Activated T-cell treated with anti-CD3 and anti-CD28 coated beads, Interleukin-2, amount 50 U/mL, for 72 hours (primary cell): ENCODE data around the gene ARL16. TPM values are rescaled to one million over a fixed set of nuclear protein-coding genes. Genes with fewer than 3 reads are reported as not detected.

Experiments
- ATAC-seq, 2 donors: fragments of 150-1000 bp; cut with Tn5 transposase; replicated peaks in 1 of 2; 2 replicates each; pipeline ENCODE4 v1.10.0; 2021; ENCODE audit warnings: moderate library complexity in 2 of 2, mild to moderate bottlenecking in 1 of 2
- DNase-seq, 2 donors: peaks; one replicate each; pipeline ENCODE4 v3.0.0; 2021 to 2022; ENCODE audit warnings: mixed read lengths in 1 of 2
- H3K27ac Mint-ChIP-seq: one replicate; pipeline ENCODE4 v1.8.0; 2022; ENCODE audit warnings: mild to moderate bottlenecking, moderate library complexity, mixed read lengths
- H3K27me3 Mint-ChIP-seq: one replicate; pipeline ENCODE4 v1.8.0; 2022; ENCODE audit warnings: low read depth, mixed read lengths
- H3K36me3 Mint-ChIP-seq, 2 donors: one replicate each; pipeline ENCODE4 v1.8.0; 2022; ENCODE audit warnings: mixed read lengths in 2 of 2, mild to moderate bottlenecking in 1 of 2; ENCODE audit not compliant: insufficient read depth in 2 of 2
- H3K4me1 Mint-ChIP-seq: one replicate; pipeline ENCODE4 v1.8.0; 2022; ENCODE audit warnings: low read depth, mixed read lengths
- H3K4me3 Mint-ChIP-seq, 2 donors: one replicate each; pipeline ENCODE4 v1.8.0; 2022; ENCODE audit warnings: mild to moderate bottlenecking in 2 of 2, mixed read lengths in 2 of 2, moderate library complexity in 2 of 2
- H3K9me3 Mint-ChIP-seq, 2 donors: one replicate each; pipeline ENCODE4 v1.8.0; 2022; ENCODE audit warnings: mixed read lengths in 2 of 2
- total RNA-seq, 2 donors: library from RNA; stranded (reverse); gene quantifications; one replicate each; pipeline ENCODE4 v1.2.3, GENCODE V29; 2022

Gene ARL16
- total RNA-seq, 2 donors from 2014 or later = 33.0 to 45.3 TPM

- Mint-ChIP-seq H3K9me3 (no peaks in the 10 kb centered on the region), H3K27me3 (peaks cover 12% of the 10 kb centered on the region), H3K36me3 (no peaks in the 10 kb centered on the region), H3K4me1 (peaks cover 5% of the 10 kb centered on the region), H3K27ac (no peak overlapping the region), H3K4me3 (no peak overlapping the region)
- ATAC-seq (no peak), DNase-seq (no peak)
Measured at GRCh38 chr17:81647640-81648012, 36.0 kb downstream of the ARL16 start.

DNA sequence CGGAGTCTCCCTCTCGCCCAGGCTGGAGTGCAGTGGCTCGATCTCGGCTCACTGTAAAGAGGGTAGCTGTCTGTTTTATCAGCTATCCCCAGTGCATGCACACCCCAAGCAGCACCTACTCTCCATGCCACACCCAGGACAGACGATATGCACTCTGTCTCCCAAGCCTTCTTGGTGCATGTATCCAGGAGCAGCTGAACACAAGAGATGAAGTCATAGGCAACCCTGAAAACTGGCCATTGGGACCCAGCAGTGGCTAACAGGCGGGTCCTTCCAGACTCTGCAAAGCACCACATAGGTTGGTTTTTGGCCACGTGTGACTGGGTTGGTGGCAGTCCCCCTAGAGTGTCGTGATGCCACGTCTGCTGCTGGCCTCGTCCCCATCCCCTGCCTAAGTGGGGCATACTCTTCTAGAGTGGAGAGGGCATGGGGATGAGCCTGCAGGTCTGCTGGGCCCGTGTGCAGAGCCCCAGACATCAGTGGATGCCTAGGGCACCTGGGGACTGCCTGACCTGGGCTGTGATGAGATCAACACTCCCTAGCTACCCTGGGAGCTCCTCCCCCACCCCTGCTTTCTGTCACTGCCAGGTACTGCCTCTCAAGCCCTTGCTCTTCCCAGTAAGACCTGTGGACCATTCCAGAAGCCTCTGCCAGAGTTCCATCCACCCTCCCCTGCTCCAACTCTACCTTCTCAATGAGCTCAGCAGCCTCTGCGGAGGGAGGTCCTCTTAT, 36.6 kb downstream of the ARL16 start:
- ATAC-seq (no peak), DNase-seq (no peak)
- Mint-ChIP-seq H3K36me3 (no peaks in the 10 kb centered on the region), H3K27me3 (peaks cover 12% of the 10 kb centered on the region), H3K4me3 (no peak overlapping the region), H3K9me3 (no peaks in the 10 kb centered on the region), H3K4me1 (peaks cover 5% of the 10 kb centered on the region), H3K27ac (no peak overlapping the region)

GRCh38 chr17:81644976-81645952, 38.3 kb downstream of the ARL16 start:
- Mint-ChIP-seq H3K9me3 (no peaks in the 10 kb centered on the region), H3K36me3 (no peaks in the 10 kb centered on the region), H3K27me3 (peaks cover 6% of the 10 kb centered on the region), H3K4me3 (no peak overlapping the region), H3K4me1 (no peaks in the 10 kb centered on the region), H3K27ac (no peak overlapping the region)
- DNase-seq (no peak), ATAC-seq (no peak)

DNA sequence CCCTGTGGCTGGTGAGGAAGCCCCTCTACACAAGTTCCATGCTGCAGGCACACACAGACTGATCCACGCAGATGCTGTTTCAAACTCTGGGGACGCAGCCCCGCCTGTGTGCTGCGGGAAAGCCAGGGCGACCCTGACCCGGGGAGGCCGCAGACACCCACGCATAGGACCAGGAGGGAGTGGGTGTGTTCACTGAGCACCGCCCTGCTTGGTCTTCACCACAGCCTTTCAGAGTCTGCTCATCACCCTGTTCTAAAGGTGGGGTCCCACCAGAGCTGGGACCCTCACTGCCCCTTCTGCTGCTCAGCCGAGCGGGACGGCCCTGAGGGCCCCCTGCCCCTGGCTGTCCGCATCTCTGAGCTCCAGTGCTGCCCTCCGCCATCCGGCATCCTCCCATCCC, 39.1 kb downstream of the ARL16 start:
- H3K27ac Mint-ChIP-seq = no peak overlapping the region
- H3K9me3 Mint-ChIP-seq = no peaks in the 10 kb centered on the region
- DNase-seq = no peak

DNA sequence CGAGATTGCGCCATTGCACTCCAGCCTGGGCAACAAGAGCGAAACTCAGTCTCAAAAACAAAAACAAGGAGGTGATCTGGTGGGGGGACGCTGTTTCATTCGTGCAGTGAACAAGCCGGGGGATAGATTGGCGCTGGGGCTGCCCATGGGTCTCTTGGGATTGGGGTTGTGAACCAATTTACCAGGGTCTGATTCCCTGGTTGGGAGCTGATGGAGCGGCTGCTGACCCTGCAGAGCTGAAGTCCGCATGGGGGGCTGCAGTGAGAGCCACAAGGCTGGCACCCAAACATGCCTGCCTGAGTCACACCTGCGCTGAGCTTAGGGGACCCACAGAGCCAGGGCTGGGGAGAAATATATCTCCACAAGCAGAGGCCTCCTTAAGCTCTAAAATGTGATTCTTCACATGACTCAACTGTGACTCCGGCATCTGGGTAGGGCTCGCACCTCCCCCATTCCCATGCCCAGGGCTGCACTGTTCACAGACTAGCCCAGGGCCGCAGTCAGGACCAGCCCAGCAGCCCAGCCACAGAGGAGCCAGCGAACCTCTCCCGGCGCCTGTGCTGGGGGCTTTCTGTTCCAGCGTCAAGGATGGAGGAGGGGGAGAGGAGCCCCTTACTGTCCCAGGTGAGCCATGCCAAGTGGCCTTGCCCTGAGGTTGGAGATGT, 41.6 kb downstream of the ARL16 start:
- H3K9me3 Mint-ChIP-seq = no peaks in the 10 kb centered on the region
- H3K27ac Mint-ChIP-seq = no peak overlapping the region
- H3K36me3 Mint-ChIP-seq = no peaks in the 10 kb centered on the region
- H3K4me3 Mint-ChIP-seq = no peak overlapping the region
- no peak for ATAC-seq
- DNase-seq = no peak
- H3K27me3 Mint-ChIP-seq = no peaks in the 10 kb centered on the region
- H3K4me1 Mint-ChIP-seq = no peaks in the 10 kb centered on the region

More for the DNA sequence above, 39.1 kb downstream of the ARL16 start:
- H3K4me3 Mint-ChIP-seq = no peak overlapping the region
- peaks cover 6% of the 10 kb centered on the region for H3K27me3 Mint-ChIP-seq
- H3K36me3 Mint-ChIP-seq = no peaks in the 10 kb centered on the region
- no peaks in the 10 kb centered on the region for H3K4me1 Mint-ChIP-seq
- ATAC-seq = no peak

DNA sequence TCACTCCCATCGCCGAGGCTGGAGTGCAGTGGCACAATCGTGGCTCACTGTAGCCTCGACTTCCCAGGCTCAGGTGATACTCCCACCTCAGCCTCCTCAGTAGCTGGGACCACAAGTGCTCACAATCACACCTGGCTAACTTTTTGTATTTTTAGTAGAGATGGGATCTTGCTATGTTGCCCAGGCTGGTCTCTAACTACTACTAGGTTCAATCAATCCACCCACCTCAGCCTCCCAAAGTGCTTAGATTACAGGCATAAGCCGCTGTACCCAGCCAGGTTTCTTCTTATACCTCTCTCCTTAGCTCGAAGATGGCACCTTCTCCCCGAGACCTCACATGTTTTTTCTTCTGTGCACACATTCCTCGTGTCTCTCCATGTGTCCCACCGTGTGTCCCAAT, 43.6 kb downstream of the ARL16 start:
- no peak overlapping the region for H3K27ac Mint-ChIP-seq

GRCh38 chr17:81638683-81639082, 44.9 kb downstream of the ARL16 start:
- Mint-ChIP-seq H3K36me3 (peaks cover 2% of the 10 kb centered on the region in 2 donors), H3K27me3 (no peaks in the 10 kb centered on the region), H3K4me1 (peaks cover 21% of the 10 kb centered on the region), H3K4me3 (no peak overlapping the region), H3K27ac (peak overlapping the region; percentile 63), H3K9me3 (no peaks in the 10 kb centered on the region)
- no peak for ATAC-seq
- DNase-seq = no peak

More for the DNA sequence above, 43.6 kb downstream of the ARL16 start:
- H3K27me3 Mint-ChIP-seq = no peaks in the 10 kb centered on the region
- H3K9me3 Mint-ChIP-seq = no peaks in the 10 kb centered on the region
- H3K36me3 Mint-ChIP-seq = peaks cover 2% of the 10 kb centered on the region in 2 donors
- DNase-seq (no peak), ATAC-seq (no peak)
- H3K4me3 Mint-ChIP-seq = no peak overlapping the region
- H3K4me1 Mint-ChIP-seq = peaks cover 11% of the 10 kb centered on the region

DNA sequence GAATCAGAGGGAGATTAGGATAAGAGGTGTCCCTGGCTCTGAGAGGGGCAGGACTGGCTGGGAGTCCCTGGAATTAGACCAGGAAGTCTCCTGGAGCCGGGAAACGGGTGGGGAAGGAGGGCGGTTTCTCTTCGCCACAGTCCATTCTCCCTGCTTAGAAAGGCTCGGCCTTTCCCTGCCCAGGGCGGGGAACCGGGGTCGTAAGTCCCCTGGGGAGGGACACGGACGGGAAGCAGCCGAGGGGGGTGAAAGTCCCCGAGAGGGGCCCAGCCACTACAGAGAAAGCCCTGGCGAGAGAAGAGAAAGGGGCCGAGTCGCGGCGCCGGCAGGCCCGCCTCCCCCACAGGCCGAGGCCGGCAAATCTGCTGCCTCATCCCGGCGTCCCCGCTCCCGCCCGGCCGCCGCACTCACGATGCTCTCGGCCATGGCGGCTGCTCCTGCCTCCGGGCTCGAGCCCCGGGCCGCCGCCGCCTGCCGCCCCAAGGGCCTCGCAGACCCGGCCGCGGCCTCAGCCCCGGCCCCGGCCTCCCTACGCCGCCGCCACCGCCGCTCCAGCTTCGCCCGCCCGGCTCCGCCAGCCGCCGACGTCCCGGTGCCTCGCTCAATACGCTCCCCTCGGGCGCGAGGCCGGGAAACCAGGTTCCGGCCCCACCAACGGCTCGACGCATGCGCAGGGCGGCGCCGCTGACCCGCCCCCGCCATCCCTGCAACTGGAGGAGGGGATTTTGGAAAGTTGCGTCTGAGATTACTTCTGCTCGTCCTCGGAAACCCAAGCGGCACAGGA, 46.9 kb downstream of the ARL16 start, which contains the start of the genes NPLOC4 and TSPAN10:
Gene NPLOC4, minus strand, starts transcription at position 608 of the 784 bp plus-strand sequence. Its CDS starts 182 bp downstream, at position 426.
Gene TSPAN10, plus strand, starts transcription at position 692 of the 784 bp plus-strand sequence. CDS start 5,217 bp downstream, outside the sequence.
- Mint-ChIP-seq H3K4me1 (peaks cover 23% of the 10 kb centered on the region), H3K4me3 (peak within 1 kb of the TSS; percentile 90 to 97), H3K27me3 (no peaks in the 10 kb centered on the region), H3K36me3 (peaks cover 2 to 5% of the 10 kb centered on the region in 2 donors), H3K27ac (peak within 1 kb of the TSS; percentile 95), H3K9me3 (no peaks in the 10 kb centered on the region)
- ATAC-seq (peak; percentile 96), DNase-seq (peak; percentile 85 to 93)

- peaks cover 25% of the 10 kb centered on the region for H3K4me1 Mint-ChIP-seq
- ATAC-seq = peak in 1 of 2 donors; percentile 29
- no peaks in the 10 kb centered on the region for H3K9me3 Mint-ChIP-seq
- H3K4me3 Mint-ChIP-seq = peak overlapping the region; percentile 89 to 97
- no peaks in the 10 kb centered on the region for H3K27me3 Mint-ChIP-seq
- DNase-seq = no peak
- peaks cover 2 to 5% of the 10 kb centered on the region in 2 donors for H3K36me3 Mint-ChIP-seq
- peak overlapping the region; percentile 95 for H3K27ac Mint-ChIP-seq
Measured at GRCh38 chr17:81635973-81636504, 47.6 kb downstream of the ARL16 start.

DNA sequence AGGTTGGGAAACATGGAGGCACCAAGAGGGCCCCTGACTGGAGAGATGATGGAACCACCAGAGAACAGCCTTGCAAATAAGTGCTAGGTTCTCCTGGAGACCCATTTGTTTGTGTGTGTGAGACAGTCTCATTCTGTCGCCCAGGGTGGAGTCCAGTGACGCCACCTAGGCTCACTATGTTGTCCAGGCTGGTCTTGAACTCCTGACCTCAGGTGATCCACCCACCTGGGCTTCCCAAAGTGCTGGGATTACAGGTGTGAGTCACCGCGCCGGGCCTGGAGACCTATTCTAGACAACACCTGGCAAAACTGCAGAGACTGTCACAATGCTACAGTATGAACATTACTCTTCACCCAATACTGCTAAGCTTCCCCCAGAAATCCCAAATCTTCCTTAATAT, 48.2 kb downstream of the ARL16 start:
- H3K4me3 Mint-ChIP-seq = peak overlapping the region; percentile 89 to 97
- no peaks in the 10 kb centered on the region for H3K9me3 Mint-ChIP-seq
- ATAC-seq = no peak
- no peaks in the 10 kb centered on the region for H3K27me3 Mint-ChIP-seq
- H3K36me3 Mint-ChIP-seq = peaks cover 2 to 5% of the 10 kb centered on the region in 2 donors
- H3K27ac Mint-ChIP-seq = peak overlapping the region; percentile 95
- no peak for DNase-seq
- H3K4me1 Mint-ChIP-seq = peaks cover 25% of the 10 kb centered on the region

GRCh38 chr17:81631482-81631881, 52.1 kb downstream of the ARL16 start:
- Mint-ChIP-seq H3K4me1 (peaks cover 25% of the 10 kb centered on the region), H3K27me3 (no peaks in the 10 kb centered on the region), H3K9me3 (no peaks in the 10 kb centered on the region), H3K27ac (no peak overlapping the region), H3K4me3 (no peak overlapping the region), H3K36me3 (peaks cover 2 to 22% of the 10 kb centered on the region in 2 donors)
- DNase-seq (no peak), ATAC-seq (no peak)
